Measurements from ENCODE around the gene SORCS2.

DNA sequence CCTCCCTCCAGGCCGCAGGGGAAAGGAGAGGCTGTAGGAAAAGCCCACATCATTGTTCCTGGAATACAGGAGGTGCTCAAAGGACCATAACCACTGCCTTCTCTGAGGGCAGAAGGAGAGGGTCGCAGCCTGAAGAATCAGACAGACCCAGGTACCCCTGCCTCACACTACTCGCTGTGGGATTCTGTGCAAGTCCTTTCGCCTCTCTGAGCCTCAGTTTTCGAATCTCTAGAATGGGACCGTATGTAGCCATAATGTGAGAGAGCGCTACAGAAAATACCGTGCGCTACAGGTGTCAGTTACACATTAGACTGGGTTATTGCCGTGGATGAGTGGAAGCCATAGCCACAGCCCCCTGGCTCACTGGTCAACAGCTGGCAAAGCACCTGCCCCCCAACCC, 320.6 kb downstream of the SORCS2 start:
- TF ChIP-seq EZH2 (IDR thresholded peaks at IDR 0.05; ENCODE audit: insufficient read depth, low read length), result no peak
- TF ChIP-seq, protein P1, sequence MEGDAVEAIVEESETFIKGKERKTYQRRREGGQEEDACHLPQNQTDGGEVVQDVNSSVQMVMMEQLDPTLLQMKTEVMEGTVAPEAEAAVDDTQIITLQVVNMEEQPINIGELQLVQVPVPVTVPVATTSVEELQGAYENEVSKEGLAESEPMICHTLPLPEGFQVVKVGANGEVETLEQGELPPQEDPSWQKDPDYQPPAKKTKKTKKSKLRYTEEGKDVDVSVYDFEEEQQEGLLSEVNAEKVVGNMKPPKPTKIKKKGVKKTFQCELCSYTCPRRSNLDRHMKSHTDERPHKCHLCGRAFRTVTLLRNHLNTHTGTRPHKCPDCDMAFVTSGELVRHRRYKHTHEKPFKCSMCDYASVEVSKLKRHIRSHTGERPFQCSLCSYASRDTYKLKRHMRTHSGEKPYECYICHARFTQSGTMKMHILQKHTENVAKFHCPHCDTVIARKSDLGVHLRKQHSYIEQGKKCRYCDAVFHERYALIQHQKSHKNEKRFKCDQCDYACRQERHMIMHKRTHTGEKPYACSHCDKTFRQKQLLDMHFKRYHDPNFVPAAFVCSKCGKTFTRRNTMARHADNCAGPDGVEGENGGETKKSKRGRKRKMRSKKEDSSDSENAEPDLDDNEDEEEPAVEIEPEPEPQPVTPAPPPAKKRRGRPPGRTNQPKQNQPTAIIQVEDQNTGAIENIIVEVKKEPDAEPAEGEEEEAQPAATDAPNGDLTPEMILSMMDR (IDR thresholded peaks at IDR 0.05; ENCODE audit: insufficient read depth, low read depth, low read length), result no peak

All from astrocyte (in vitro differentiated cells and primary cell).